Measurements from ENCODE around the gene FOXC2.

FOXC2 gene

GRCh38 chr16:86533767-86534351 is 32.8 kb upstream of the FOXC2 start:
- no peak for DNase-seq

GRCh38 chr16:86534779-86535615 is 31.6 kb upstream of the FOXC2 start:
- no peak for DNase-seq

GRCh38 chr16:86536621-86537020 is 30.0 kb upstream of the FOXC2 start:
- no peak for DNase-seq

GRCh38 chr16:86537486-86537885 is 29.1 kb upstream of the FOXC2 start:
- DNase-seq, result no peak

GRCh38 chr16:86538196-86538780 is 28.3 kb upstream of the FOXC2 start:
- no peak for DNase-seq

- no peak for DNase-seq
Measured at GRCh38 chr16:86540894-86541293, 25.7 kb upstream of the FOXC2 start.

- no peak for DNase-seq
Measured at GRCh38 chr16:86541560-86541959, 25.1 kb upstream of the FOXC2 start.

- DNase-seq, result no peak
Measured at GRCh38 chr16:86542756-86543750, 23.6 kb upstream of the FOXC2 start.

GRCh38 chr16:86545481-86545880 is 21.1 kb upstream of the FOXC2 start:
- no peak for DNase-seq

GRCh38 chr16:86545954-86546637 is 20.5 kb upstream of the FOXC2 start:
- DNase-seq, result no peak

- DNase-seq, result no peak
Measured at GRCh38 chr16:86546638-86547013, 20.0 kb upstream of the FOXC2 start.

GRCh38 chr16:86547286-86547685 is 19.3 kb upstream of the FOXC2 start:
- no peak for DNase-seq

- no peak for DNase-seq
Measured at GRCh38 chr16:86549076-86549892, 17.3 kb upstream of the FOXC2 start.

GRCh38 chr16:86549893-86550190 is 16.8 kb upstream of the FOXC2 start:
- no peak for DNase-seq

- DNase-seq, result no peak
Measured at GRCh38 chr16:86550281-86550680, 16.3 kb upstream of the FOXC2 start.

- no peak for DNase-seq
Measured at GRCh38 chr16:86553356-86553755, 13.3 kb upstream of the FOXC2 start.

- no peak for DNase-seq
Measured at GRCh38 chr16:86554599-86554916, 12.1 kb upstream of the FOXC2 start.

- peak; percentile 54 to 81 for DNase-seq
Measured at GRCh38 chr16:86554917-86555703, 11.5 kb upstream of the FOXC2 start, which contains the start of gene MTHFSD. Gene MTHFSD, minus strand, starts transcription at chr16:86555235. Its CDS starts 51 bp downstream, at chr16:86555184.

GRCh38 chr16:86555704-86556075 is 10.9 kb upstream of the FOXC2 start:
- no peak for DNase-seq

- DNase-seq, result no peak
Measured at GRCh38 chr16:86556576-86556975, 10.1 kb upstream of the FOXC2 start.

GRCh38 chr16:86557587-86557986 is 9.0 kb upstream of the FOXC2 start:
- DNase-seq, result no peak

Measured in Kasumi-1 (cell line).